NCI-H2227 (cell line): Measurements from ENCODE around the gene ART1.
"Not testable (repeated sequence)": the region's sequence is repeated elsewhere in the genome, so short reads cannot be mapped to it uniquely, and the experiment has no call there.

Experiments
- DNase-seq: peaks from one replicate; lab custom pipeline; 2025; ENCODE audit not compliant: unreplicated experiment; lab: John Stamatoyannopoulos, UW

ART1 gene, protein sequence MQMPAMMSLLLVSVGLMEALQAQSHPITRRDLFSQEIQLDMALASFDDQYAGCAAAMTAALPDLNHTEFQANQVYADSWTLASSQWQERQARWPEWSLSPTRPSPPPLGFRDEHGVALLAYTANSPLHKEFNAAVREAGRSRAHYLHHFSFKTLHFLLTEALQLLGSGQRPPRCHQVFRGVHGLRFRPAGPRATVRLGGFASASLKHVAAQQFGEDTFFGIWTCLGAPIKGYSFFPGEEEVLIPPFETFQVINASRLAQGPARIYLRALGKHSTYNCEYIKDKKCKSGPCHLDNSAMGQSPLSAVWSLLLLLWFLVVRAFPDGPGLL

DNA sequence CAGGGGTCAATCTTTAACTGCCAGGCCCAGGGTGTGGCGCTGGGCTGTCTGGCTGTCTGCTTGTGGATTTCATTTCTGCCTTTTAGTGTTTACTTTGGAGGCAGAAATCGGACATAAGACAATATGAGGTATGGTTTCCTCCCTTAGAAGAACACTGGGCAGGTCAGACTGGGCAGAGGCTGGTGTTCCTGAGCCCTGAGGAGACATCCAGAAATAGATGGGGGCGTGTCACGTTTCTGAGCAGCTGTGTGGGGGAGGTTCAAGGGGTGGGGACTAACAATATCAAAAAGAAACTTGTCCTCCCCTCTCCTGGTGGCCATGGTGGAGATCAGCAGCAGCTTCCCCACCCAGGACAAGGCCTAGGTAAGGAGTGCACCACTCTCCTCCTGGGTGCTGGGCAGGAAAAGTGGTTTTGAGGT, at the start of gene ART1:
Gene ART1, plus strand, starts transcription at position 312 of the 419 bp plus-strand sequence. CDS start 14,086 bp downstream, outside the sequence.
- no peak for DNase-seq

DNA sequence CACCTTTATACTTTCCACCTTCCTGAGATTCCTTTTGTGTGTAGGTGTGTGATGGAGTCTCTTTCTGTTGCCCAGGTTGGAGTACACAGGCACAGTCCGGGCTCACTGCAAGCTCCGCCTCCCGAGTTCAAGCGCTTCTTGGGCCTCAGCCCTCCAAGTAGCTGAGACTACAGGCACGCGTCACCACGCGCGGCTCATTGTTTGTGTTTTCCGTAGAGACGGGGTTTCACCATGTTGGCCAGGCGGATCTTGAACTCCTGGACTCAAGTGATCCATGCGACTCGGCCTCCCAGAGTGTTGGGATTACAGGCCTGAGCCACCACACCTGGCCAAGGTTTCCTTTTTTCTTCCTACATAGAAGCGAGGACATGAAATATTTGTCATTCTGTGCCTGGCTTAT, 47.2 kb upstream of the ART1 start:
- not testable (repeated sequence) for DNase-seq

DNA sequence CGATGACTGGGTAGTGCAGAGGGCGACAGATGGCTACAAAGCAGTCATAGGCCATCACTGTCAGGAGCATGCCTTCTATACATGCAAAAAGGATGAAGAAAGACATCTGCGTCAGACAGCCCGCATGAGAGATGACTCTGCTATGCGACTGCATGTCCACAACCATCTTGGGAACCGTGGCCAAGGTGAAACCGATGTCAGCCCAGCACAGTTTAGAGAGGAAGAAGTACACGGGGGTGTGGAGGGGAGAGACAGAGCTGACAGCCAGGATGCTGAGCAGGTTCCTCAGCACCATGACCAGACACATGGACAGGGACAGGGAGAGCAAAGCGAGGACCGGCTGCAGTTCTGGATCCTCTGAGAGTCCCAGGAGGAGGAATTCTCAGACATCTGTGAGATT, 44.7 kb upstream of the ART1 start:
- not testable (repeated sequence) for DNase-seq

DNA sequence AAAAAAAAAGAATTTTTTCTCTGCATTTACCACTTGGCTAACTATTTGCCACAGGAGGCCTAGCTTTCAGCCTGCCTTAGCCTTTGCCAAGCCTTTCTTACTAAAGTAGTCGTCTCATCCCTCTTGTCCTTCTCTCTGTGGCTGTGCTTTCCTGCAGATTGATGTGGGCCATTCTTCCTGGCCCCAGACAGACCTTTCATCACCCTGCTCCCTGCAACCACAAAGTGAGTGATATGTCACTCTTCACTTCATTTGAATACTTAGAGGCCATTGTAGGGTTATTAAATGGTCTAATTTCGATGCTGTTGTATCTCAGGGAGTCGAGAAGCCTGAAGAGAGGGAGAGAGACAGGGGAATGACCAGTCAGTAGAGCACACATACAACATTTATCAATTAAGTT, 40.8 kb upstream of the ART1 start:
- no peak for DNase-seq

DNA sequence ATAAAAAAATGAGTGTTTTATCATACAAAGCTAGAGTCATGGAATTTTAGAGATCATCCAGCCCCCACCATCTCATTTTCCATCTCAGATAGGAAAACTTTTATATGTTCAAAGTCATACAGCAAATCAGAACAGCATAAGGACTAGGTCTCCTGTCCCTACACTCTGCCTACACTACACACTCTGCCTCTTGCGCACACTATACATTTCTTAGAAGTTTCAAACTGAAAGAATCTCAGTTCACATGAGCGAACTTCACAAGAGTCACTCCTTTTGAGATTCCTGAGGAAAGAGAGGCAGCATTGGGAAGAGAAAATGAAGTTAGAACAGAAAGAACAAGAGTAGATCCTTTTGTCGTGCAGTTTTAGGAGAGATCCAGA, 39.7 kb upstream of the ART1 start:
- no peak for DNase-seq

DNA sequence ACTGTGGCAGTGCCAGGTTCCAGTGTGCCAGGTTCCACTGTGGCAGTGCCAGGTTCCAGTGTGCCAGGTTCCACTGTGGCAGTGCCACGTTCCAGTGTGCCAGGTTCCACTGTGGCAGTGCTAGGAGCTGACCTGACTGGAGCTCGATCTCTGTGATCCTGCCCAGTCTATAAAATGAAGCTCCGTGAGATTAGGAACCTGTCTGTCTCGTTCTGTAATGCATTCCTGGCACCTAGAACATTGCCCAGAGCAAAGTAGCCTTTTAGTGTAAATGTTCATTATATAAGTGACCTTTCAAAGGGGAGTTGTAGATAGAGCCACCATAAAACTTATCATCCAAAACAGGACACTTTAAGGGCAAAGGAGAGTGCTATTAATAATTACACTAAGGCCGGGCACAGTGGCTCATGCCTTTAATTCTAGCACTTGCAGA, 39.1 kb upstream of the ART1 start:
- no peak for DNase-seq

DNA sequence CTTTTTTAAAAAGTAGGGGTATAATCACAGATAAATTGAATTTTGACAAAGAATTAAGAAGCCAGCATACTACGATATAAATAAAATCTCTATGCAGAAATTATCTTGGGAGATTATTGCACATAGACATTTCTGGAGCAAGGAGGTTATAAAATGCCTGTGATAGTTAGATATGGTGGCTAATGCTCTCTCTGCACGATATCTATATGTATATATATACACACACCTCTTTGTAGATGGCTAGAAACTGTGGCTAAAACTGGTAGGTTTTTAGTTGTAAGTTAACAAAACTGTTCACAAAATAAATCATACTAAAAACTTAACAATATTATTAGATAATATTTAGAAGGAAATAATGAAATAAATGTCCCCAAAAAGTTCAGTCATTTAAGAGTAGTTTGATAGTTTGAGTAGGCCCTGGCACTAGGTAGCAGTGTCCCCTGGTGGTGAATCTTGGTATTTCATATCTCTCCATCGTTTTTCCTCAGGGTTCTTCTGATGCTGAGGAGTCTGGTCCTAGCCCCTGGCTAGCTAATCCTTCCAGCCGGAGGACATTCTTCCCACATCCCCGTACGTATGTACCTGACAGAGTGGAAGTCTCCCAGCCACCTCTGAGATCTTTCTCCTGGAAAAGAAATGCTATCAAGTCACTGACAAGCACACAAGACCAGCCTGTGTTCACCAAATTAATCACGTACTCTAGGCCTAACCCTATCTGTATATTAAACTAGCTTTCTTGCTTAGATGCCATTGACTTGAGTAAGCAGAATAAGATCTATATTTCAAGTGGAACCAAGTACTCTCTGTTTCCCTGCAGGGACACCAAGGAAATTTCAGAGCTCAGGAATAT, 35.3 kb upstream of the ART1 start:
- DNase-seq, result peak; percentile 65

DNA sequence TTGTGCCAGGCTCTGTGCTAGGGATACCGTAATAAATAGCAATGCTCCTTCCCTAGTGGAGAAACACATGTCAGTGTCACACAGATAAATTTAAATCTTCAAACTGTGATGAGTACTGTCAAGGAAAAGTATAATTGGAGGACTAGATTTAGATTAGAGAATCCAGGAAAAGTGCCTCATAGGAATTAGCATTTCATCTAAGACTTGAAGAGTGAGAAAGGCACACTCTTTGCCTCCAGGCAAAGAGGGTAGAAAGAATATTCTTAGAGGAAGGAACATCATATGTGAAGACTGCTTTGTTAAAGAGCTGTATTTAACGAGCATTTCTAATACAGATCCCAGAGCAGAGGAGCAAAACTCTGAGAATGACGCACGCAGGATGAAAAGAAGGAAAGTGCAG, 34.1 kb upstream of the ART1 start:
- no peak for DNase-seq

DNA sequence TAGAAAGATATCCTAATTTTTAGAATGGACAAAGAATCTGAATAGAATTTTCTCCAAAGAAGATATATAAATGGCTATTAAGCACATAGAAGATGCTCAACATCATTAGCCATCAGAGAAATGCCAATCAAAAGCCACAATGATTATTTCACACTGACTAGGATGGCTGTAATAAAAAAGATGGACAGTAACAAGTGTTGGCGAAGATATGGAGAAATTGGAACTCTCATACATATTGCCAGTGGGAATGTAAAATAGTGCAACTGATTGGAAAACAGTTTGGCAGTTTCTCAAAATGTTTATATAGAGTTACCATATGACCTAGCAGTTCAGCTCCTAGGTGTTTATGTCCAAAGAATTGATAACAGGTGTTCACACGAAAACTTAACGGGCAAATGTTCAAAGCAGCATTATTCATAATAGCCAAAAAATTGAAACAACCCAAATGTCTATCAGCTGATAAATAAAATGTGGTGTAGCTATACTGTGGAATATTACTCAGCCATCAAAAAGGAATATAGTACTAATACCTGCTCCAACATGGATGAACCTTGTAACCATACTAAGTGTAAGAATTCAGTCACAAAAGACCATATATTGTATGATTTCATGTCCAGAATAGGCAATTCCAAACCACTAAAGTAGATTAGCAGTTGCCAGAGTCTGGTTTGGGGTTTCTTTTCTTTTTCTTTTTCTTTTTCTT, 32.8 kb upstream of the ART1 start:
- DNase-seq, result no peak

DNA sequence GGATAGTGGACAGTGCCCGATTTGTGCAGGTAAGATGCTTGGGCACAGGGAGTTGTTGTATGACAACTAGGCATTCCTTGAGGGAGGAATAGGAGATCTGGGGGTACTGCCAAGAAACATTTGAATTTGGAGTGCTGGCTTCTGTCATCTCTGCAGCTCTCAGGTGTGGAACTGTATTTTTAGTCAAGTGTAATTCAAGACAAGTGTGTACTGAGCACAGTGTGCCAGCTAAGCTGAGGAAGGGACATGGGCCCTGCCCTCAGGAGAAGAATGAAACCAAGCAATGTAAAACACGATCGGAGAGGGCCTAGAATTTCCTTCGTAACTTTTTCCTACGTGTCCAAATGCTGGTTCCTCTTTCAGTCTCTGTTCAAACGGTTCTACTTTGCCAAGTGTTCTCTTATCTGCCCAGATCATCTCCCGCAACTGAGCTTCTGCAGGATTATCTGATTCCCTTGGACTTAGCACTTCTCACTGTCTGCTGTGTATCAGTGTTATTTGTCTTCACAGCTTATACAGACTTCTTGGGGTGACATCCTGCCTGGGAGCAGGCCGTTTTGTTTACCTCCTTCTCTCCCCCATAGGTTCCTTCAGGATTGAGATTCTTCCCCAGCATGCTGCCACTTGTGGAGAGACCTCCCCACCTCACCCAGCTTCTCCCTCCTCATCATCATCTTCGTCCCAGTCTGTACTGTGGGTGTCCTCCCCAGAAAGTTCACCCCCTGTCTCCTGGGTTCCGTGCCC, 30.8 kb upstream of the ART1 start:
- DNase-seq, result no peak

DNA sequence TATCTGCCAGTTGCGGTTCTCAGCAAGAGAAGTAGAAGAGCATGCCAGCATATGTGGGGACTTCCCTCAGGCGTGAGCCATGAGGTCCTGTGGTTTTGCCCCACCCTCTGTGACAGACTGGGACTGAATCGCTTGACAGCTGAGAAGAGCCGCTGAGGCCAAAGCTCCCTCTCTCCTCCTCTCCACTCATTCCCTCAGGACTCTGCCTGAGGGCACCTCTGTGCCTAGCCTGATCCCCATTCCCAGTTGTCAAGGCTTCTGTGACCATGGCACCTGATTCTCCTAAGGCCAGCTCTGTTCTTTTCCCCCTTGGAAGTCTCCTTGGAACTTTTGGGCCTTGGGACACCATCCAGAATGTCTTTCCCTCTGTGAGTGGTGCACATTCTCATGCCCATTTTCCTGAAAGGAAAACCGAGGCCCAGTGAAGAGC, 30.2 kb upstream of the ART1 start:
- no peak for DNase-seq

DNA sequence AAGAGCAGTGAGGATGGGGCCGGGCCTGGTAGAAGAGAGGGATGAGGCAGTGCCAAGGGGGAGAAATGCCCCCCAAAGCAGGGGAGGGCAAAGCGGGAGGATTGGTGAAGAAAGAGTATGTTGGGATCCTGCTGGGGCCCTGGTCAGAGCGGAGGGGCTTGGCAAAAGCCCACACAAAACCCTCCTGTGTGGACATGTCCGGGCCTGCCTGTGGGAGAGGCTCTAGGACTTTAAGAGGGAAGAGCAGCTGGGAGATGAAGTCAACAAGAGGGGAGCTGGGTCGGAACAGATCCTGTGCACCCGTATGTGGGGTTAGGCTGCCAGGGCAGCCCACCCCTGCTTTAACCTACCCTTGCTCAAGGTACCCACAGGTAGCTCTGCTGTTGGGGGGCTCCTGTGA, 28.9 kb upstream of the ART1 start:
- DNase-seq, result no peak

DNA sequence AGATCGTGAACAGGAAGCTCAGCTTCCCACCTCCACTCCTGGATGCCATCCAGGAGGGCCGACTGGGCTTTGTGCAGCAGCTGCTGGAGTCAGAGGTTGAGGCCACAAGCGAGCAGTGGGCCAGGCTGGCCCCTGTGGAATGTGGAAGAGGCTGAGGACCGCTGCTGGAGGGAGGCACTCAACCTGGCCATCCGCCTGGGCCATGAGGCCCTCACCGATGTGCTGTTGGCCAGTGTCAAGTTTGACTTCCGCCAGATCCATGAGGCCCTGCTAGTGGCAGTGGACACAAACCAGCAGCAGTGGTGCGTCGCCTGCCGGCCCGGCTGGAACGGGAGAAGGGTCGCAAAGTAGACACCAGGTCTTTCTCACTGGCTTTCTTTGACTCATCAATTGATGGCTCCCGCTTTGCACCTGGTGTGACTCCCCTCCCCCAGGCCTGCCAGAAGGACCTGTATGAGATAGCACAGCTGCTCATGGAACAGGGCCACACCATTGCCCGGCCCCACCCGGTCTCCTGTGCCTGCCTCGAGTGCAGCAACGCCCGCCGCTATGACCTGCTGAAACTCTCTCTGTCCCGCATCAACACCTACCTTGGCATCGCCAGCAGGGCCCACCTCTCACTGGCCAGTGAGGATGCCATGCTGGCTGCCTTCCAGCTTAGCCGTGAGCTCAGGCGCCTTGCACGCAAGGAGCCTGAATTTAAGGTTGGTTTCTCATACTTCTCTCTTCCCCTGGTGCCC, 28.0 kb upstream of the ART1 start:
- DNase-seq, result no peak

DNA sequence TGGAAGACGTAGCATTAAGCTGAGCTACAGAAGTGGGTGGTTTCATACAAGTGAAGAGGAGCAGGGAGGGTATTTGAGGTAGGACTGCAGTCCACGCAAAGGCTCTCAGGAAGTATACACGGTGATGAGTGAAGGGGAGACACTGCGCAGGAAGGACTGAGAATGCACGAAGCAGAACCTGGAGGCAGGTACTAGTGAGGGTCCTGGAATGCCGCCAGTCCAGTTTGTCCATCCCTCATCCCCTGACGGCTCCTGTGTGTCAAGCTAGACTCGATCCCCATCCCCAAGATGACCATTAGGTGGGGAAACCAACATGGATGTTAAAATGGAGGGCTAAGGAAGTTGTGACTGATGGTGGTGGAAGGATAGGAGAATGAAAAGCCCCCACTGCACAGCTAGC, 26.9 kb upstream of the ART1 start:
- no peak for DNase-seq

DNA sequence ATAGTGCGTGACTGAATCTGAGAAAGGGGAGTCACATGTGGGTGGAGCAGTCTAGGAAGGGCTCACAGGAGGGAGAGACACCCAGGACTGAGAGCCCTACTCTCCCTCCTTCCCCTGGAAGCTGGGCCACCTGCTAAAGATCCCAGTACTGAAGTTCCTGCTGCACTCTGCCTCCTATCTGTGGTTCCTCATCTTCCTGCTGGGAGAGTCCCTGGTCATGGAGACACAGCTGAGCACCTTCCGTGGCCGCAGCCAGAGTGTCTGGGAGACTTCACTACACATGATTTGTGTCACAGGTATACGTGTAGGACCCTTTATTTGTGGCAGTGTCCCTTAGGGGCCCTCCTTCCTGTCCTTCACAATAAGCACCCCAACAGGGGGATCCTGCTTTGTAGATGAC, 22.4 kb upstream of the ART1 start:
- no peak for DNase-seq

DNA sequence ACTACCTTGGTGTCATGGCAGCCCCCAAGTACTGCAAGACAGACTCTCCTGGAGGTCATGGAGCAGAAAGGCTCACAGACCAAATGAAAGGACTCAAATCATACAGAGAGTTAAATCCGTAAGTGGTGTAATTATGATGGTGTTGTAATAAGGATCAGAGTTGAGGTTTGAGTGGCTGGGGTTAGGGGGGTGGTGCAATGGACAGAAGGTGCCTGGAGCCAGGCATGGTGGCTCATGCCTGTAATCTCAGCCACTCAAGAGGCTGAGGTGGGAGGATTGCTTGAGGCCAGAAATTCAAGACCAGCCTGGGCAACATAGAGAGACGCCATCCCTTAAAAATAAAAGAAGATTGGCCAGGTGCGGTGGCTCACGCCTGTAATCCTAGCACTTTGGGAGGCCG, 21.8 kb upstream of the ART1 start:
- no peak for DNase-seq

DNA sequence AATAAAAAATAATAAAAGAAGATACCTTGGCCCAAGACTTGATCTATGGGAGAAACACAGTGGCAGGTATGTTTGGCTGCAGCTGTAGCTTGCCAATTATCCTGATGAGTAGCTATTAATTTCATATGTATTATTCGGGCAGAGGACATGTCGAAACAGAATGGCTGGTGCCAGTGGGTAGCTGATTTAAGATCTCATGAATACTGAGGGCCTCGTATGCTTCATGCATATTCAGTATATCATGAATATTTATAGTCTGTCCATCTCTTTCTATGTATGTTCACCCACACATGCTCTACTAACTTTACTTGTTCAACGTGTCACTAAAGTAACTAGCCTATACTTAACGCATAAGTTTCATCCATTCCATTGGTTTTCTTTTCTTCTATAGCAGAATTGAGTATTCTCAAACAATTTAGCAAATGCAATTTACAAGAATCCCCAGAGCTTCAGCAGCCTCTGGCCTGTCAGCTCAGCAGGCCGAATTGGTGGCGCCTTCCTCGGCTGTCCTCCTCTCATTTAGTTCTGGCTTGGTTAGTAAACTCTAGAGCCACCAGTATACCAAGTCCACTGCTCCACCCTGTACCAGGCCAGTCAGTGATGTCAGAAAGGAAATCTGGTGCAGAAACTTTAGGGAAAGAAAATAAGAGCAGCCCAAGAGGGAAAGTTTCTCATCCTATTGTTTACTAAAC, 21.0 kb upstream of the ART1 start:
- no peak for DNase-seq

DNA sequence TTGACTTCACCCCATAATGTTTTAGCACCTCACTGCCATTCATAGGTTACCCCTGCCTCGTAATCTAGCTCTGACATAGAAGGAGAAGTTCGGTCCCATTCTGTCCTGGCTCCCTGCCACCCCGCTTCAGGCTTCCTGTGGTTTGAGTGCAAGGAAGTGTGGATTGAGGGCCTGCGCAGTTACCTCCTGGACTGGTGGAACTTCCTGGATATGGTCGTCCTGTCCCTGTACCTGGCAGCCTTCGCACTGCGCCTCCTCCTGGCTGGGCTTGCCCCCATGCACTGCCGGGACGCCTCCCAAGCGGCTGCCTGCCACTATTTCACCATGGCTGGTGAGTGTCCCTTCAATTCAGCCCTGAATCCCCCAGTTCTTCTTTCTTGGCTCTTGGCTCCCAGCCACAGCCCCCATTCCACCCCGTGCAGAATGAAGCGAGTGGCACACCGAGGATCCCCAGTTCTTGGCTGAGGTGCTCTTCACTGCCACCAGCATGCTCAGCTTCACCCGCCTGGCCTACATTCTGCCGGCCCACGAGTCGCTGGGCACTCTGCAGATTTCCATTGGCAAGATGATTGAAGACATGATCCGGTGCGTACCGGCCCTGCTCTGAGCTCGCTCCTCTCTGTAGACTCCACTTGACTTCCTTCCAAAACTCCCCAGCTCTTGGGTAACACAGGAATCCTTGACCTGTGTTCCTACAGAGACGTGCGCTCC, 18.5 kb upstream of the ART1 start:
- DNase-seq, result no peak

DNA sequence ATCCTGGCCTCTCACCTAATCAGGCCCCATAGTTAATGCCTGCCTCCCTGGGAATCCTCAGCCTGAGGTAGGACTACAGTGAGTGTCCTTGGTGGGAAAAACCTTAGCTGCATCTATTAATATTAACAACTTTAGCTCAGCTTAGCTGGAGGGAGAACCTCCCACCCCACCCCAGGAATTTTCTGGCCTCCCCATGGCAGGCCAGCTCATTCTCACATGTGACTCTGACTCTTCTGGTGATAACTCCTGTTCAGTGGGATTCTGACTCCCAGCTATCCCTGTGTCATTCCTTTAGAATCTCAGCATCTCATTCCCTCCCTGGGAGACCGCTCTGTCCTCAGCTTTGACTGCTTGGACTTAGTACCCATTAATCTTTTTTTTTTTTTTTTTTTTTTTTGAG, 17.6 kb upstream of the ART1 start:
- no peak for DNase-seq
